HepG2 (cell line): ENCODE measurements around the gene UBE2H.

ENCODE experiments used
- CCAR2 ChIP-seq: fragments of 200-400 bp; formaldehyde crosslinking; optimal IDR thresholded peaks from 2 replicates; pipeline ENCODE3; 2018; ENCODE audit warnings: low read depth, mild to moderate bottlenecking, low read length, moderate library complexity
- ETV6 ChIP-seq: sonication (generic); formaldehyde crosslinking; conservative IDR thresholded peaks from 2 replicates; pipeline ENCODE4 v1.4.0; 2020; ENCODE audit warnings: missing genetic modification reagents
- EZH2 ChIP-seq: conservative IDR thresholded peaks from 2 replicates; pipeline ENCODE4 v1.6.1; 2012; ENCODE audit warnings: mild to moderate bottlenecking, low read depth, low read length, moderate library complexity
- TBP ChIP-seq: sonication (generic); formaldehyde crosslinking; IDR thresholded peaks from 2 replicates; pipeline ENCODE4 v1.5.0; 2020; ENCODE audit warnings: missing genetic modification reagents
- TOE1 ChIP-seq: sonication (generic); formaldehyde crosslinking; IDR thresholded peaks from 2 replicates; pipeline ENCODE4 v1.4.0; 2020; ENCODE audit warnings: mild to moderate bottlenecking, missing genetic modification reagents
- ZNF263 ChIP-seq: sonication (generic); formaldehyde crosslinking; IDR thresholded peaks from 2 replicates; pipeline ENCODE4 v1.4.0; 2020; ENCODE audit warnings: missing genetic modification reagents
- ZNF292 ChIP-seq: sonication (generic); formaldehyde crosslinking; IDR thresholded peaks from 2 replicates; pipeline ENCODE4 v1.8.1; 2022; ENCODE audit warnings: mild to moderate bottlenecking, low read depth, missing genetic modification reagents, borderline replicate concordance
- ZZZ3 ChIP-seq: sonication (generic); formaldehyde crosslinking; IDR thresholded peaks from 2 replicates; pipeline ENCODE4 v1.4.0; 2020; ENCODE audit warnings: missing genetic modification reagents, mild to moderate bottlenecking, borderline replicate concordance
- TF ChIP-seq, protein P1 (sequence below): sonication (generic); formaldehyde crosslinking; IDR thresholded peaks from 2 replicates; pipeline ENCODE4 v1.4.0; 2020; ENCODE audit warnings: missing genetic modification reagents

DNA sequence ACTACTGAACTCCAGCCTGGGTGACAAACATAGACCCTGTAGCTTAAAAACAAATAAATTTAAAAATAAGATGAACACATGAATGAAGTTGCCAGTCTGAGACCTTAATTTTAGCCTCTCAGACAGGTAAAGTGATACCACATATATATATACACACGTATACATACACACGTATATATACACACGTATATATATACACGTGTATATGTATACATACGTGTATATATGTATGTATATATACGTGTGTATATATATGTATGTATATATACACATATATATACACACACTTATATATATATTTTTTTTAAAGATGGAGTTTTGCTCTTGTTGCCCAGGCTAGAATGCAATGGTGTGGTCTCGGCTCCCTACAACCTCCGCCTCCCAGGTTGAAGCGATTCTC, 62.7 kb downstream of the UBE2H start:
- TF ChIP-seq, protein P1, sequence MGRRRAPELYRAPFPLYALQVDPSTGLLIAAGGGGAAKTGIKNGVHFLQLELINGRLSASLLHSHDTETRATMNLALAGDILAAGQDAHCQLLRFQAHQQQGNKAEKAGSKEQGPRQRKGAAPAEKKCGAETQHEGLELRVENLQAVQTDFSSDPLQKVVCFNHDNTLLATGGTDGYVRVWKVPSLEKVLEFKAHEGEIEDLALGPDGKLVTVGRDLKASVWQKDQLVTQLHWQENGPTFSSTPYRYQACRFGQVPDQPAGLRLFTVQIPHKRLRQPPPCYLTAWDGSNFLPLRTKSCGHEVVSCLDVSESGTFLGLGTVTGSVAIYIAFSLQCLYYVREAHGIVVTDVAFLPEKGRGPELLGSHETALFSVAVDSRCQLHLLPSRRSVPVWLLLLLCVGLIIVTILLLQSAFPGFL (CRISPR knock-in tag) = no peak
- TF ChIP-seq EZH2 (no peak), ETV6 (no peak), ZZZ3 (no peak), CCAR2 (no peak), TBP (no peak), TOE1 (no peak), ZNF263 (CRISPR knock-in tag) (no peak), ZNF292 (CRISPR knock-in tag) (no peak)
